ENCODE results near the gene KIRREL3.

DNA sequence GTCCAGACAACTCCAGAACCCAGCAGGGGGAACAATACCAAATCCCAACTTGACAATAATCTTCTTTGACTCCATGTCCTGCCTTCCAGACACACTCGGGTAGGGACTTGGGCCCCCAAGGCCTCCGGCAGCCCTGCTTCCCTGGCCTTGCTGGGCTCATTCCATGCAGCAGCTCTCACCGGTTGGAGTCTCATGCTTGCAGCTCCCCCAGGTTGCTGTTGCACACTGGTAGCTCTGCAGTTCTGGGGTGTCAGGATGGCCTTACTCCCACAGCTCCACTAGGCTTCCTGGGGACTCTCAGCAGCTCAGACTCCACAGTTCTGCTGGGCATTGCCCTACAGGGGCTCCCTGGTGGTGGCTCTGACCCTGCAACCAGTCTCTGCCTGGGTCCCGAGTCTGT lies 602.3 kb downstream of the KIRREL3 start:
- TF ChIP-seq CTCF (IDR thresholded peaks at IDR 0.05; ENCODE audit: insufficient read depth, low read length) (no peak), POLR2AphosphoS5 (IDR thresholded peaks at IDR 0.05; ENCODE audit: low read depth) (no peak)
- TF ChIP-seq, protein P1, sequence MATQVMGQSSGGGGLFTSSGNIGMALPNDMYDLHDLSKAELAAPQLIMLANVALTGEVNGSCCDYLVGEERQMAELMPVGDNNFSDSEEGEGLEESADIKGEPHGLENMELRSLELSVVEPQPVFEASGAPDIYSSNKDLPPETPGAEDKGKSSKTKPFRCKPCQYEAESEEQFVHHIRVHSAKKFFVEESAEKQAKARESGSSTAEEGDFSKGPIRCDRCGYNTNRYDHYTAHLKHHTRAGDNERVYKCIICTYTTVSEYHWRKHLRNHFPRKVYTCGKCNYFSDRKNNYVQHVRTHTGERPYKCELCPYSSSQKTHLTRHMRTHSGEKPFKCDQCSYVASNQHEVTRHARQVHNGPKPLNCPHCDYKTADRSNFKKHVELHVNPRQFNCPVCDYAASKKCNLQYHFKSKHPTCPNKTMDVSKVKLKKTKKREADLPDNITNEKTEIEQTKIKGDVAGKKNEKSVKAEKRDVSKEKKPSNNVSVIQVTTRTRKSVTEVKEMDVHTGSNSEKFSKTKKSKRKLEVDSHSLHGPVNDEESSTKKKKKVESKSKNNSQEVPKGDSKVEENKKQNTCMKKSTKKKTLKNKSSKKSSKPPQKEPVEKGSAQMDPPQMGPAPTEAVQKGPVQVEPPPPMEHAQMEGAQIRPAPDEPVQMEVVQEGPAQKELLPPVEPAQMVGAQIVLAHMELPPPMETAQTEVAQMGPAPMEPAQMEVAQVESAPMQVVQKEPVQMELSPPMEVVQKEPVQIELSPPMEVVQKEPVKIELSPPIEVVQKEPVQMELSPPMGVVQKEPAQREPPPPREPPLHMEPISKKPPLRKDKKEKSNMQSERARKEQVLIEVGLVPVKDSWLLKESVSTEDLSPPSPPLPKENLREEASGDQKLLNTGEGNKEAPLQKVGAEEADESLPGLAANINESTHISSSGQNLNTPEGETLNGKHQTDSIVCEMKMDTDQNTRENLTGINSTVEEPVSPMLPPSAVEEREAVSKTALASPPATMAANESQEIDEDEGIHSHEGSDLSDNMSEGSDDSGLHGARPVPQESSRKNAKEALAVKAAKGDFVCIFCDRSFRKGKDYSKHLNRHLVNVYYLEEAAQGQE (IDR thresholded peaks at IDR 0.05; ENCODE audit: insufficient replicate concordance, low read depth): no peak

Data from HL-60 (cell line).